PC-9 (cell line): ENCODE results near the gene C2CD3. TPM values are rescaled to one million over a fixed set of nuclear protein-coding genes. Genes with fewer than 3 reads are reported as not detected.

ENCODE experiments used
- BruUV-seq: library from RNA; stranded (reverse); fragments of 400-500 nt; replicated peaks from 2 replicates; lab custom pipeline; 2021; lab: Mats Ljungman, UMichigan
- CTCF ChIA-PET: fragments of 300-600 bp; sonication (Branson Sonifier 250); formaldehyde crosslinking; loops from one replicate; lab custom pipeline; 2022; ENCODE audit warnings: antibody characterized with exemption; lab: Charles Lee
- POLR2A ChIA-PET: fragments of 300-600 bp; sonication (Branson Sonifier 250); formaldehyde crosslinking; loops from one replicate; lab custom pipeline; 2022; ENCODE audit warnings: antibody characterized with exemption; ENCODE audit not compliant: unreplicated experiment; lab: Charles Lee
- DNase-seq, 2 experiments: peaks; one replicate each; pipeline versions ENCODE4 v3.0.0 to v3.0.0-alpha.2; 2015 to 2022; ENCODE audit warnings: mixed read lengths in 1 of 2
- H2AFZ ChIP-seq: fragments of 200-600 bp; sonication (generic); 2 replicates; pipeline ENCODE4 v1.8.1; 2017; ENCODE audit warnings: antibody characterized with exemption
- H3F3A ChIP-seq: fragments of 200-600 bp; sonication (generic); 2 replicates; pipeline ENCODE4 v1.8.1; 2017; ENCODE audit warnings: antibody characterized with exemption, mild to moderate bottlenecking, low read depth; ENCODE audit not compliant: insufficient read depth
- H3K27ac ChIP-seq: fragments of 200-600 bp; sonication (generic); 2 replicates; pipeline ENCODE4 v1.6.1; 2016; ENCODE audit warnings: mixed run types
- H3K27me3 ChIP-seq: fragments of 200-600 bp; sonication (generic); 2 replicates; pipeline ENCODE4 v1.6.1; 2016; ENCODE audit warnings: low read depth, mixed run types; ENCODE audit not compliant: insufficient read depth
- H3K36me3 ChIP-seq: fragments of 200-600 bp; sonication (generic); 2 replicates; pipeline ENCODE4 v1.6.1; 2016; ENCODE audit warnings: low read depth, mixed run types
- H3K4me1 ChIP-seq: fragments of 200-600 bp; sonication (generic); replicated peaks from 2 replicates; pipeline ENCODE4 v1.6.1; 2016; ENCODE audit warnings: mixed run types; ENCODE audit not compliant: insufficient read depth
- H3K4me2 ChIP-seq: fragments of 200-600 bp; sonication (generic); 2 replicates; pipeline ENCODE4 v1.6.1; 2017; ENCODE audit warnings: mixed run types
- H3K4me3 ChIP-seq: fragments of 200-600 bp; sonication (generic); 2 replicates; pipeline ENCODE4 v1.6.1; 2016; ENCODE audit warnings: mixed run types
- H3K79me2 ChIP-seq: fragments of 200-600 bp; sonication (generic); 2 replicates; pipeline ENCODE4 v1.6.1; 2017; ENCODE audit warnings: low read depth, mixed run types
- H3K9me2 ChIP-seq: fragments of 200-600 bp; sonication (generic); 2 replicates; pipeline ENCODE4 v1.8.1; 2017; ENCODE audit warnings: mild to moderate bottlenecking; ENCODE audit not compliant: insufficient read depth
- H3K9me3 ChIP-seq: fragments of 200-600 bp; sonication (generic); 2 replicates; pipeline ENCODE4 v1.8.1; 2016; ENCODE audit warnings: low read depth; ENCODE audit not compliant: insufficient read depth
- H4K20me1 ChIP-seq: fragments of 200-600 bp; sonication (generic); 2 replicates; pipeline ENCODE4 v1.8.1; 2017; ENCODE audit not compliant: insufficient read depth
- EZH2 ChIP-seq: fragments of 200-600 bp; sonication (generic); IDR thresholded peaks from 2 replicates; pipeline ENCODE4 v1.8.0; 2017; ENCODE audit warnings: antibody characterized with exemption, low read depth
- intact Hi-C: fragments of 100-400 bp; cut with micrococcal nuclease; formaldehyde crosslinking; loops from one replicate; pipeline ENCODE4 v1.10.0; 2022; ENCODE audit not compliant: unreplicated experiment
- total RNA-seq: library from RNA; stranded (reverse); gene quantifications from 2 replicates; pipeline ENCODE4 v1.2.3, GENCODE V29; 2021
- TF ChIP-seq, protein P1 (sequence below): fragments of 200-600 bp; sonication (generic); conservative IDR thresholded peaks from 2 replicates; pipeline ENCODE4 v1.6.1; 2017; ENCODE audit warnings: mixed run types, antibody characterized with exemption, mild to moderate bottlenecking, moderate library complexity

The C2CD3 gene
- total RNA-seq, 1 experiment from 2014 or later: 50.0 TPM

DNA sequence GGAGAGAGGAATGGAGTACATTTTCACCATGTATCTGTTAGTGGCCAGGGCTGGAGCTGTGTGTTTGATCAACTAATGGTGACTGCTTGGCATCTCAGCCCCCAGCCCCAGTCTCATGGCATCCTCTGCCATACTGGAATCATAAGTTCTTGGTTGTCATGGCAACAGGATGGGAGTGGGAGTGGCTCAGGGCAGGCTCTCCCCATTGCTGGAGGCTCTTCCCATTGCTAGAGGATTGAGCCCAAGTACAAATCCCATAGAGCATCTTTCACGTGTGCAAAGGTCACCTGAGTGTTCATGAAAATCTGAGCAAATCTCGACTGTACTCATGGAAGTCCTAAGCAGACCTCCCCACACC, 205.1 kb downstream of the C2CD3 start:
- H3K27ac ChIP-seq: no peak overlapping the region
- TF ChIP-seq, protein P1, sequence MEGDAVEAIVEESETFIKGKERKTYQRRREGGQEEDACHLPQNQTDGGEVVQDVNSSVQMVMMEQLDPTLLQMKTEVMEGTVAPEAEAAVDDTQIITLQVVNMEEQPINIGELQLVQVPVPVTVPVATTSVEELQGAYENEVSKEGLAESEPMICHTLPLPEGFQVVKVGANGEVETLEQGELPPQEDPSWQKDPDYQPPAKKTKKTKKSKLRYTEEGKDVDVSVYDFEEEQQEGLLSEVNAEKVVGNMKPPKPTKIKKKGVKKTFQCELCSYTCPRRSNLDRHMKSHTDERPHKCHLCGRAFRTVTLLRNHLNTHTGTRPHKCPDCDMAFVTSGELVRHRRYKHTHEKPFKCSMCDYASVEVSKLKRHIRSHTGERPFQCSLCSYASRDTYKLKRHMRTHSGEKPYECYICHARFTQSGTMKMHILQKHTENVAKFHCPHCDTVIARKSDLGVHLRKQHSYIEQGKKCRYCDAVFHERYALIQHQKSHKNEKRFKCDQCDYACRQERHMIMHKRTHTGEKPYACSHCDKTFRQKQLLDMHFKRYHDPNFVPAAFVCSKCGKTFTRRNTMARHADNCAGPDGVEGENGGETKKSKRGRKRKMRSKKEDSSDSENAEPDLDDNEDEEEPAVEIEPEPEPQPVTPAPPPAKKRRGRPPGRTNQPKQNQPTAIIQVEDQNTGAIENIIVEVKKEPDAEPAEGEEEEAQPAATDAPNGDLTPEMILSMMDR: no peak
- no peak for TF ChIP-seq EZH2
- H2AFZ ChIP-seq: no peak overlapping the region
- no peaks in the 10 kb centered on the region for H3K9me2 ChIP-seq
- no peak for DNase-seq
- 0 out of 2 replicates have a peak, but pooled peaks cover 6% of the 10 kb centered on the region for H3F3A ChIP-seq
- H3K27me3 ChIP-seq: no peaks in the 10 kb centered on the region
- H3K4me1 ChIP-seq: no peaks in the 10 kb centered on the region
- intact Hi-C loops: loop anchor here (2.0 kb wide), 2 partner anchors 205 to 483 kb away; partner anchors contain the start of genes C2CD3 and PPME1
- POLR2A ChIA-PET: no interaction called here
- CTCF ChIA-PET: no interaction called here
- BruUV-seq: no TSS peak
- no peaks in the 10 kb centered on the region for H3K79me2 ChIP-seq
- no peaks in the 10 kb centered on the region for H4K20me1 ChIP-seq
- H3K9me3 ChIP-seq: no peaks in the 10 kb centered on the region
- H3K4me2 ChIP-seq: no peak overlapping the region
- no peaks in the 10 kb centered on the region for H3K36me3 ChIP-seq
- no peak overlapping the region for H3K4me3 ChIP-seq

DNA sequence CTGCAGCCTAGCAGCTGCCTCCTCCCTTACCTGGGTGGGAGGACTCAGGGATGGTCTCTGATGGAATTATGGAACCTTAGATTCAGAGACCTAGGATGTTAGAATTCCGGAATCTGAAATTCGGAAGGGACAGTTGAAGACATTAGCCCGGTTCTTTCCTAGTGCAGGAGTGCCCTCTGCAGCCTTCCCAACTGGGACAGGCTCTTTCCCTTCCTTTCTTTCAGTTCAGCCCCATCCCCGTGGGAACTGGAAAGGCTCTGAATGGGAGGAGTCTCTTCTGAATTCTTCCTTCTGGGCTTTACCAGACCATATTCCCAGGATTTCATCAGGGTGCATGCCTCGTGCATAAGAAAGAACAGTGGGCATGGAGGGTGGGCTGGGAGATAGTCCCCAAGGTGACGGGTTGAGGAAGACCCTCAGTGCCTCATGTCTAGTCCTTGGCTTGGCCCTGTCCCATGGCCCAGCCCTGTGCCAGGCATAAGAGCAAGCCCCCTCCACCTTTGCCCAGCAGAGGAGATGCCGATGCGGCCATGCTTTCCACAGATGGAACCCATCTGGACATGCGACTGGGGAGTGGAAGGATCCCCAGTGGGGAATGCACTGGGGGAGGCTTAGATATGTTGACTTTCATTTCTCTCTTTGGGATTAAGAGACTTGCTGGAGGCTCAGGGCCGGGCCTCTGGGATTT, 205.6 kb downstream of the C2CD3 start:
- CTCF ChIA-PET: interaction anchor here (0.6 kb wide), 1 partner anchor 203 kb away, joined by 3 read pairs; no protein-coding TSS in a partner anchor
- no peaks in the 10 kb centered on the region for H3K36me3 ChIP-seq
- H4K20me1 ChIP-seq: no peaks in the 10 kb centered on the region
- peak overlapping the region; percentile 41; the same call in 1 of the 2 replicates for H3K4me2 ChIP-seq
- TF ChIP-seq EZH2: no peak
- TF ChIP-seq, protein P1: no peak
- no peak for DNase-seq
- no peaks in the 10 kb centered on the region for H3K4me1 ChIP-seq
- no peaks in the 10 kb centered on the region for H3K9me3 ChIP-seq
- H3F3A ChIP-seq: 0 out of 2 replicates have a peak, but pooled peaks cover 6% of the 10 kb centered on the region
- BruUV-seq: no TSS peak
- H3K27ac ChIP-seq: no peak overlapping the region
- H2AFZ ChIP-seq: no peak overlapping the region
- intact Hi-C loops: loop anchor here (2.0 kb wide), 2 partner anchors 206 to 484 kb away; partner anchors contain the start of genes C2CD3 and PPME1
- no peaks in the 10 kb centered on the region for H3K79me2 ChIP-seq
- H3K9me2 ChIP-seq: no peaks in the 10 kb centered on the region
- POLR2A ChIA-PET: no interaction called here
- no peaks in the 10 kb centered on the region for H3K27me3 ChIP-seq
- no peak overlapping the region for H3K4me3 ChIP-seq

DNA sequence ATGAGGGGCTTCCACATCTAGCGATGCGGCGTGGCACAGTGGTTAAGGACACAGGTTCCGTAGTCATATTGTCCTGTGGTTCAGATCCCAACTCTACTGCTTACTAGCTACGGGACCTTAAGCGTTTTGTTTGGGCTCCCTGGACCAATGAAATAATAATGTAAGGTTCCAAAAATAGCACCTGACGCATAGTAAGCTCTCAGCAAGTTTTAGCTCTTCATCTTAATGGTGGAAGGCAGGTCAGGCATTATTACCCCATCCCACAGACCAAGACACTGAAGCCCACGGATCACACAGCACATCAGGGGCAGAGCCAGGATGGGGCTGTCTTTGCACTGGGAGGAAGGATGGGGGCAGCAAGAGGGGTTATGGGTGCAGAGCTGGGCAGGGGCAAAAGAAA, 206.9 kb downstream of the C2CD3 start:
- Histone ChIP-seq H3K4me2 (peak overlapping the region; percentile 41; the same call in 1 of the 2 replicates), H3K4me3 (no peak overlapping the region), H3K9me2 (no peaks in the 10 kb centered on the region), H3K27ac (no peak overlapping the region), H3F3A (0 out of 2 replicates have a peak, but pooled peaks cover 6% of the 10 kb centered on the region), H3K4me1 (no peaks in the 10 kb centered on the region), H2AFZ (0 out of 2 replicates have a peak overlapping the region, but pooled peaks have one; percentile 31), H4K20me1 (no peaks in the 10 kb centered on the region), H3K79me2 (no peaks in the 10 kb centered on the region), H3K9me3 (no peaks in the 10 kb centered on the region), H3K36me3 (no peaks in the 10 kb centered on the region), H3K27me3 (no peaks in the 10 kb centered on the region)
- TF ChIP-seq, protein P1: no peak
- TF ChIP-seq EZH2: no peak
- CTCF ChIA-PET: interaction anchor here (0.5 to 0.8 kb wide), 4 partner anchors 108 to 179 kb away, joined by 3 to 6 read pairs (median 4); no protein-coding TSS in a partner anchor
- POLR2A ChIA-PET: no interaction called here
- intact Hi-C loops: loop anchor here (1.0 to 5.0 kb wide), 4 partner anchors 126 to 485 kb away; partner anchors contain the start of genes C2CD3 and PPME1
- DNase-seq: no peak
- BruUV-seq: no TSS peak

Other genes starting within 250 kb of the C2CD3 start
- 0.79 and 0.90 TPM in 2 replicates for gene DNAJB13, start 220.0 kb downstream of the C2CD3 start, total RNA-seq
- 27.2 and 36.8 TPM in 2 replicates for gene UCP2, start 188.2 kb downstream of the C2CD3 start, total RNA-seq
- gene UCP3, start 161.9 kb downstream of the C2CD3 start, total RNA-seq: 2.0 and 2.4 TPM in 2 replicates
- 81.0 and 86.8 TPM in 2 replicates for gene PPME1, start 287 bp upstream of the C2CD3 start, total RNA-seq
- 0.22 and 0.60 TPM in 2 replicates for gene P4HA3, start 140.6 kb upstream of the C2CD3 start, total RNA-seq
- gene PGM2L1, start 227.4 kb upstream of the C2CD3 start, total RNA-seq: 7.3 and 7.8 TPM in 2 replicates